DOHH2 (cell line): Measurements from ENCODE around the gene KIAA1191.

ENCODE experiments used
- H3F3A ChIP-seq: fragments of 200-600 bp; sonication (generic), shearing (Covaris generic); 2 replicates; pipeline ENCODE4 v1.6.0; 2016; ENCODE audit warnings: antibody characterized with exemption, mild to moderate bottlenecking; ENCODE audit not compliant: control insufficient read depth, insufficient read depth
- H3K27ac ChIP-seq: fragments of 200-600 bp; sonication (generic); 2 replicates; pipeline ENCODE4 v1.5.1; 2014; ENCODE audit warnings: low read depth, mild to moderate bottlenecking, low read length, moderate library complexity
- H3K27me3 ChIP-seq: fragments of 200-600 bp; sonication (generic); 2 replicates; pipeline ENCODE4 v1.6.1; 2014; ENCODE audit warnings: mild to moderate bottlenecking, low read length, mixed read lengths; ENCODE audit not compliant: control insufficient read depth
- H3K36me3 ChIP-seq: fragments of 200-600 bp; sonication (generic); 2 replicates; pipeline ENCODE4 v1.6.1; 2014; ENCODE audit warnings: mild to moderate bottlenecking, low read length, moderate library complexity, mixed read lengths; ENCODE audit not compliant: control insufficient read depth
- H3K4me1 ChIP-seq: fragments of 200-600 bp; sonication (generic); 2 replicates; pipeline ENCODE4 v1.6.1; 2014; ENCODE audit warnings: mild to moderate bottlenecking, low read length, mixed read lengths; ENCODE audit not compliant: control insufficient read depth
- H3K4me2 ChIP-seq: fragments of 200-600 bp; sonication (generic); 2 replicates; pipeline ENCODE4 v1.6.0; 2014; ENCODE audit warnings: mild to moderate bottlenecking, low read length, moderate library complexity
- H3K4me3 ChIP-seq: fragments of 200-600 bp; sonication (generic); 2 replicates; pipeline ENCODE4 v1.5.1; 2014; ENCODE audit warnings: mild to moderate bottlenecking, low read length, mixed read lengths
- H3K79me2 ChIP-seq: fragments of 200-600 bp; sonication (generic); 2 replicates; pipeline ENCODE4 v1.6.1; 2014; ENCODE audit warnings: mild to moderate bottlenecking, low read length, mixed read lengths; ENCODE audit not compliant: control insufficient read depth
- H3K9me2 ChIP-seq: fragments of 200-600 bp; sonication (generic); replicated peaks from 2 replicates; pipeline ENCODE4 v1.6.1; 2014; ENCODE audit warnings: mild to moderate bottlenecking, low read length, mixed read lengths; ENCODE audit not compliant: control insufficient read depth
- H3K9me3 ChIP-seq: fragments of 200-600 bp; sonication (generic); 2 replicates; pipeline ENCODE4 v1.6.1; 2014; ENCODE audit warnings: antibody characterized with exemption, low read length, mixed read lengths; ENCODE audit not compliant: control insufficient read depth, insufficient read depth
- H4K20me1 ChIP-seq: fragments of 200-600 bp; sonication (generic); 2 replicates; pipeline ENCODE4 v1.6.0; 2014; ENCODE audit warnings: low read depth, mild to moderate bottlenecking, antibody characterized with exemption, low read length, moderate library complexity; ENCODE audit not compliant: control insufficient read depth, insufficient read depth
- CTCF ChIP-seq: fragments of 200-600 bp; sonication (generic); IDR thresholded peaks from one replicate; pipeline ENCODE4 v1.5.1; 2014; ENCODE audit warnings: antibody characterized with exemption, mild to moderate bottlenecking, low read depth, low read length; ENCODE audit not compliant: poor library complexity, severe bottlenecking
- EZH2phosphoT487 ChIP-seq: fragments of 200-600 bp; sonication (generic); IDR thresholded peaks from 2 replicates; pipeline ENCODE4 v1.6.1; 2017; ENCODE audit warnings: borderline replicate concordance, mild to moderate bottlenecking, antibody characterized with exemption, low read length, moderate library complexity, mixed read lengths

The KIAA1191 gene

GRCh38 chr5:176365351-176366231, 4.0 kb upstream of the KIAA1191 start, which contains the start of gene ARL10:
ARL10 (plus strand) TSS chr5:176365487; CDS start chr5:176365564, 77 bp downstream.
- H3K27me3 ChIP-seq = 0 out of 2 replicates have a peak, but pooled peaks cover 3% of the 10 kb centered on the region
- H3K4me3 ChIP-seq = peak within 1 kb of the TSS; percentile 88
- no peak for TF ChIP-seq EZH2phosphoT487
- no peak for TF ChIP-seq CTCF
- H3K4me1 ChIP-seq = peaks cover 26% of the 10 kb centered on the region
- H3K9me3 ChIP-seq = no peaks in the 10 kb centered on the region
- peaks cover 9% of the 10 kb centered on the region for H3F3A ChIP-seq
- H4K20me1 ChIP-seq = no peaks in the 10 kb centered on the region
- no peaks in the 10 kb centered on the region for H3K9me2 ChIP-seq
- H3K36me3 ChIP-seq = 0 out of 2 replicates have a peak, but pooled peaks cover 3% of the 10 kb centered on the region
- peak within 1 kb of the TSS; percentile 92 for H3K4me2 ChIP-seq
- H3K79me2 ChIP-seq = peaks cover 10% of the 10 kb centered on the region
- H3K27ac ChIP-seq = no peak within 1 kb of the TSS

- Histone ChIP-seq H4K20me1 (no peaks in the 10 kb centered on the region), H3F3A (peaks cover 9% of the 10 kb centered on the region), H3K9me2 (no peaks in the 10 kb centered on the region), H3K27ac (no peak overlapping the region), H3K4me2 (peak overlapping the region; percentile 92), H3K4me3 (peak overlapping the region; percentile 88), H3K36me3 (peaks cover 3% of the 10 kb centered on the region; the same call in 1 of the 2 replicates), H3K79me2 (peaks cover 17% of the 10 kb centered on the region), H3K4me1 (peaks cover 30% of the 10 kb centered on the region), H3K9me3 (no peaks in the 10 kb centered on the region), H3K27me3 (0 out of 2 replicates have a peak, but pooled peaks cover 3% of the 10 kb centered on the region)
- no peak for TF ChIP-seq EZH2phosphoT487
- TF ChIP-seq CTCF = no peak
Observed at GRCh38 chr5:176364765-176365350, 3.3 kb upstream of the KIAA1191 start.

- H3K4me1 ChIP-seq = peaks cover 35% of the 10 kb centered on the region
- no peak for TF ChIP-seq CTCF
- no peak for TF ChIP-seq EZH2phosphoT487
Observed at GRCh38 chr5:176362233-176362490, 598 bp upstream of the KIAA1191 start.

More at GRCh38 chr5:176362233-176362490, 598 bp upstream of the KIAA1191 start:
- Histone ChIP-seq H3K79me2 (peaks cover 37% of the 10 kb centered on the region), H3K36me3 (peaks cover 21% of the 10 kb centered on the region), H3K27me3 (0 out of 2 replicates have a peak, but pooled peaks cover 3% of the 10 kb centered on the region), H3F3A (peaks cover 9% of the 10 kb centered on the region), H3K4me3 (peak overlapping the region; percentile 93), H3K9me2 (no peaks in the 10 kb centered on the region), H3K27ac (peak overlapping the region; percentile 52), H3K4me2 (peak overlapping the region; percentile 86), H3K9me3 (no peaks in the 10 kb centered on the region), H4K20me1 (peaks cover 7% of the 10 kb centered on the region; the same call in 1 of the 2 replicates)
